Stimulated activated CD4-positive, alpha-beta T cell treated with anti-CD3 and anti-CD28 coated beads, Interleukin-2, amount 100 ng/mL, for 48 hours (primary cell): ENCODE measurements around the gene VEGFC.

ENCODE experiments used
- DNase-seq, 2 donors: peaks; one replicate each; pipeline ENCODE4 v3.0.0-alpha.2; 2020

VEGFC gene, protein sequence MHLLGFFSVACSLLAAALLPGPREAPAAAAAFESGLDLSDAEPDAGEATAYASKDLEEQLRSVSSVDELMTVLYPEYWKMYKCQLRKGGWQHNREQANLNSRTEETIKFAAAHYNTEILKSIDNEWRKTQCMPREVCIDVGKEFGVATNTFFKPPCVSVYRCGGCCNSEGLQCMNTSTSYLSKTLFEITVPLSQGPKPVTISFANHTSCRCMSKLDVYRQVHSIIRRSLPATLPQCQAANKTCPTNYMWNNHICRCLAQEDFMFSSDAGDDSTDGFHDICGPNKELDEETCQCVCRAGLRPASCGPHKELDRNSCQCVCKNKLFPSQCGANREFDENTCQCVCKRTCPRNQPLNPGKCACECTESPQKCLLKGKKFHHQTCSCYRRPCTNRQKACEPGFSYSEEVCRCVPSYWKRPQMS

DNA sequence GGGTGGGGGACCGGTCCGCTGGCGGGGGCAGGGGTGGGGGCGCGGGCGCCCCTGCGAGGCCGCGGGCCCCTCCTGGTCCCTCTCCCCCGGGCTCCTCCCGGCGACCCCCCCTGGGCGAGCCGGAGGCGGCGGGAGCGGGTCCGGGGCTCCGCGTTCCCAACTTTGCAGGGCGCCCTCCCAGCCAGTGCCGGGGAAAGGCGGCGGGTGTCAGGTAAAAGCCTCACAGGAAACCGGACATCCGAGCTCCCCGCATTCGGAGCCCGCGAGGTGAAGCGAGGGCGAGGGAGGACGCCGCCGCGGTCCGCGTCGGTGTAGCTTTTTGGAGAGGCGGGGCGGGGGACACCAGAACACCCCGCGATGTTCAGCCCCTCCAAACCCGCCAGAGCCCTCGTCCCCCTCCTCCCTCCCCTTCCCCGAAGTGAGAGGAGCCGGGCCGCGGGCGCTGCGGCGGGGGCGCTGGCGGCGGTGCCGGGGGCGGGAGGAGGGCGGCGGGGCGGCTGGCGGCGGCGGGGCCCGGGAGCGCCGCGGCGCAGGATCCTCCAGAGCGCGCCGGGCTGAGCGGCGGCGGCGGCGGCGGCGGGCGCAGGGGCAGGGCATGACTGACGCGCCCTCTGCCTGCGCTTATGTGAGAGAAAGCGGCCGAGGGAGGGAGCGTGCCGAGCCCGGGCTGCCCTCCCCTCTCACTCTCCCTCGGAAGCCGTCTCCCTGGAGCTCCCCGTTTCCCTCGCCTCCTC lies at the start of gene VEGFC:
Gene VEGFC (minus strand): TSS at position 597 of the 734 bp plus-strand sequence. CDS start 611 bp downstream, outside the sequence.
- peak in 1 of 2 donors; percentile 13 for DNase-seq

DNA sequence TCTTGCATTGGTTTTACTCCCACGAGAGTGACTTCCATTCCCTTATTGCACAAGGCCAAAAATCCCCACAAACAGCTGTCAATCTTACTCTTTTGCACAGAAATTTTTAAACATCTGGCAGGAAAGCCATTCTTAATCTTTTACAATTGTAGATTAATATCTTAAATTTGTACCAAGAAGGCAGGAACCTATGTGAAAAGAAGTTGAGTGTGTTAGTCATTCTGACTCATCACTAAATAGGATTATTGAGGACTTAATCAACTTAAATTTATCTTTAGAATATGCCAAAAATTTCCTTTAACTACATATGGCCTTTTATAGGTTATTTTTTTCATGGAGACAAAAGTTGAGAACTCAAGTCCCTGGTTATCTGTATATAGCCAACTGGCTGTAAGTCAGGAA lies 49.0 kb upstream of the VEGFC start:
- DNase-seq = no peak

DNA sequence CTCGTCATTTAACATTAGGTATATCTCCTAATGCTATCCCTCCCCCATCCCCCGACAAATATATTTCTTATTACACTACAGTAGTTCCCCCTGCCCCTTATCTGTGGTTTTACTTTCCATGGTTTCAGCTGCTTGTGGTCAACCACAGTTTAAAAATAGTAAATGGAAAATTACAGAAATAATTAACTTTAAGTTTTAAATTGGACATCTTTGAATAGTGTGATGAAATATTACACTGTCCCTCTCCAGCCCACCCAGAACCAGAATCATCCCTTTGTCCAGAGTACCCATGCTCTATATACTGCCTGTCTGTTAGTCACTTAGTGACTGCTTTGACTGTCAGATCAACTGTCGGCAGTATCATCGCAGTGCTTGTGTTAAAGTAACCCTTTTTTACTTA lies 47.4 kb upstream of the VEGFC start:
- DNase-seq = no peak

DNA sequence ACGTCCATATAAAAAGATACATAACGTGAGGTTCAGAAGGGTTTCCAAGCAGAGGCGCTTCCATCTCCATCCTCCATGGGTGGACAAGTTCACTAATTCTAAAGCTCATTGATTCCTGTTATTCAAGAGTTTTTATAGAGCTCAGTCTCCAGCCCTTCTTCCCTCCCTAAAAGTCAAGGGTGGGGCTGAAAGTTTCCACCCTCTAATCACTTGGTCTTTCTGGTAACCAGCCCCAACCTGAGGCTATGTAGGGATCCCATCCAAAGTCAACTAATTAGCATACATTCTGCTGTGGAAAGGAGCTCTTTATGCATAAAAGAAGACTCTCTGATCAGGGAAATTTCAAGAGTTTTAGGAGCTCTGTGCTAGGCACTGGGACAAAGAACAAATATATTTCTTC lies 46.9 kb upstream of the VEGFC start:
- no peak for DNase-seq

DNA sequence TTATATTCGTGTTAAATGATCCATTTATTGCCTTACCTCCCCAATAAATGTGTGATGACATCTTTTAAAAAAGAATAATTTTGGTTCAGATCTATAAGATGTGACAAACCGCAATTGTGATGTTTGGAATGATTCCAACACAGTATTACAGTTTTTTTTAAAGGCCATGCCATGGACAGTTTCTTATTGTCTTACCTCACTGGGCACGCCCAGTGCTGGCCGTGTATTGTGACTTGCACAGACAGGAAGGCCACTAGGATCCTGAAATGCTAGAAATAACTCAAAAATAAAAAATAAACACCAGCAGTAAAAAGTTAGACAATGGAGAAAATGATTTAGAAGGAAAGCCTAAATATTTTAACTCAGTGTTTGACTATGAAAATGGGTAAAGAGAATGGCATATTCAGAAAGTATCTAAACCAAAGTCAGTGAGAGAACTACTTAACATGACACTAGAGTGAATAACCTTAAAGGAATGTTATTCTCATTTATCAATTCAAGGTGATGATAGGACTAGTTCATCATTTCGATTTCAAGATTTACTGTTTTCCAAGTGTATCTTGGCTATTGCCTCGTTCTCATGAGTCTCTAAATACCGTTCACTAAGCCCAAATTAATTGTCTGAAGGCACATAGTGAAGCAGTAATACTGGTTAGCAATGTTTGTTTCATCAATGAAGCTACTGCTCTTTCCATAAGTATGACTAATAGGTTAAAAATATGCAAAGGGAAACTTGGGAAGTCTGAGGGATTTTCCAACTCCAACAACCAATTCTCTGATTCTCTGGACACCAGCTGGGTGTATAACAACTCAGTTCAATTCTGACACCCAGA lies 46.1 kb upstream of the VEGFC start:
- no peak for DNase-seq

DNA sequence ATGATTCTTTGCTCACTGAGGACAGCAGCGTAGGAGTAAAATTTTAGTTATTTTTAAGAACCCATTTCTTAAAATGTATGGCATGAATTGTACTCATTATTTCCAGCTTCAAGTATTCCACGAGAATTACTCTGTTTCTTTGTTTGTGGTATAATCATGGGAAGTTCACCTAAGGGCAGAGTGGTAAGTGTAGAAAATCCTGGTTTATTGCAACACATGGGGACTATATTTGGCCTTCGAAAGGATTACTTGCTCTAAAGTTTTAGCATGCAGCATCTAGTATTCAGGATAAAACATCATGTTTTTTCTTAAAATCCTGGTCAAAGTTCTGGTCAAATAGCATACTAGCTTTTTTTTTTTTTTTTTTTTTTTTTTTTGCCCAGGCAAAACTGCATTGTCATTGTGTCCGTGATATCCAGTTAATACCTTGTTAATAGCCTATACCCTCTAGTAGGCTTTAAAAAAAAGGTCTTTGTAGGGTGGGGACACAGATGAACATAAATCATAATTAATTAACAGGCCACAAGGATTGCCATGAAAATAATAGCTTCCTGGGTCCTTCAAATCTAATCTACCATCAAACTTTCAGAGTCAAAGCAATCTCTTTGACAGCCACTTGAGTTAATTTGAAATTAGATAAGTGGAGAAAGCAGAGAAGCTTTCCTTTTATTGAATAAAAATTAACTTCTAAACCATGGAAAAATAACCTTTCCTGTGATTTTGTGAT lies 44.6 kb upstream of the VEGFC start:
- DNase-seq = no peak

DNA sequence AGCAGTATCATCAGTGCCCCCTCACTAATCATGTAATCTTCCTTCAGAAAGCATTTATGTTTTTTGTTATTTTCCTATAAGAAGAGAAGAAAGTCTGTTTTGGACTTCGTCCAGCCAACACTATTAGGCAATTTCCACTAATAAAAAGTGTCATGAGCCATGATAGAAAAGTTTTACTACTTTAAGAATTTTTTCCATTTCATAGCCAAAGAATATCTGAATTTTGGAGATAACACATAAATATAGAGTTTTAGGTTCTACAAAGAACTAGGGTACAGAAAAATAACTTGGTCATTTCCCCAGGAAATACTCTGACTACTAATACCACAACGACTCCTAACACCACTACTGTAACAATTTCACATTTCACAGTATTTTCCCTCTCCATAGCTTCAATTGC lies 41.8 kb upstream of the VEGFC start:
- DNase-seq = no peak

DNA sequence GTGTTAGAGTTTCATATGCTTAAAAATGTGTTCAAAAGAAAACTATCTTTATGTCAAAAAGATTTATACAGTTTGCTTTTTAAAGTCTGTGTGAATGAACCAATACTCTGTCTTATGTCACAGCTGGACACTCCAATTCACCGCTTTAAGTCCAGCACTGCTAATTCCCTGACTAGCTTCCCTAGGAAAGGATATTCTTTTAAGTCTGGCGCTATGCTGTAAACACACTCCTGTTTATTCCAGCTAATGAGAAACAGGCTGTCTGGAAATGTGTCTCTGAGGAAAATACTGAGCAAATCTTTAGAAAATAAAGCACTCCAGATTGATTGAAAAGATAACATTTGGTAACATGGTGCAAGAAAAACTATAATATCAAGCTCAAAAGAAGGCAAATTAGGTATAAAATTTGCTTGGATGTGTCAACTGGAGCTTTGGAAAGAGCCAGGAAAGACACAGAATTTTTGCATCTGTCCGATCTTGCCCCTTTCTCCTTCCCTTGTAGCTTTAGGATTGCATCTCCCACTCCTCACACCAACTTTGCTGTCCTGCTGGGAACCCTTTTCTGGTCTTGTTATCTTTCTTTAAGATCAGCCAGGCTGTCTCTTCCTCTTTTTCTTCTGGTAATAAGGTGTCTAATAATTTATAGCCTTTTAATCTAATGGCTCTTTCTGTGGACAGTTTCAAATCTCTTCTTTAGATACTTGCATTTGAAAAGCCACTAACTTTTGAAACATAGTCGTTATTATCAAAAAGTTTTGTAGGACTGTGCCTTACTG lies 40.9 kb upstream of the VEGFC start:
- no peak for DNase-seq

DNA sequence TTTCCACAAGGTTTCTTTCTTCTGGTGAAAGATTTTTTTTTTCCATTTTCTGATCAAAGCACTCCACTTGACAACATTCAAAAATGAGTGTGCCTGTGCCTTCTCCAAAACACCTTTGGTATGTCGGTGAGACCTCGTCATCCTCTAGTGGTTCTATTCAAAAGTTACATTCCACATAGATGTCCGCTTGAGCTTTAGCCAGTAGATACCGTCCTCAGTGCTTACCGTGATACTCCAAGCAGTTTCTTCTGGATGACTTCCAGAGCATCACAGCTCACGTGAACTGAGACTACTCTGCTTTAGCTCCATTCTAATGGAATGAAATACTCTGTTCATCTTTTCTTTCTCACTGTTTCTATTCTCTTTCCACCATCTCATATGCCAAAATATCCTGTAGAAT lies 38.2 kb upstream of the VEGFC start:
- no peak for DNase-seq

DNA sequence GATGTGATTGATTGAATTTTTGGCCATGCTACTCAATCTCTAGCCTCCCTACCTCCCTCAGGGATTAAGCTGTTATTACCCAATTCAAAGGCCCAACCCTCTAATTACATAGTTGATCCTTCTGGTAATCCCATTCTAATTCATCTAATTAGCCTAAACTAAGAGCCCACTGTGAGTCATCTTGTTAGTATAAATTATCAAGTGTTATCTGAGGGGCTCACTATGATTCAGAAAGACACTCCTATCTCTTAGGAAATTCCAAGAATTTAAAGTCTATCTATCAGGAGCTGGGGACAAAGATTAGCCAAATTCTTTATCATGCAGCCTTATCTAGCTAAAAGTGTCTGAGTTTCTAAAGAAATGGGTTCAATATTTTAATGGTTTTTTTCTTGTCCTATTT lies 32.9 kb upstream of the VEGFC start:
- no peak for DNase-seq

DNA sequence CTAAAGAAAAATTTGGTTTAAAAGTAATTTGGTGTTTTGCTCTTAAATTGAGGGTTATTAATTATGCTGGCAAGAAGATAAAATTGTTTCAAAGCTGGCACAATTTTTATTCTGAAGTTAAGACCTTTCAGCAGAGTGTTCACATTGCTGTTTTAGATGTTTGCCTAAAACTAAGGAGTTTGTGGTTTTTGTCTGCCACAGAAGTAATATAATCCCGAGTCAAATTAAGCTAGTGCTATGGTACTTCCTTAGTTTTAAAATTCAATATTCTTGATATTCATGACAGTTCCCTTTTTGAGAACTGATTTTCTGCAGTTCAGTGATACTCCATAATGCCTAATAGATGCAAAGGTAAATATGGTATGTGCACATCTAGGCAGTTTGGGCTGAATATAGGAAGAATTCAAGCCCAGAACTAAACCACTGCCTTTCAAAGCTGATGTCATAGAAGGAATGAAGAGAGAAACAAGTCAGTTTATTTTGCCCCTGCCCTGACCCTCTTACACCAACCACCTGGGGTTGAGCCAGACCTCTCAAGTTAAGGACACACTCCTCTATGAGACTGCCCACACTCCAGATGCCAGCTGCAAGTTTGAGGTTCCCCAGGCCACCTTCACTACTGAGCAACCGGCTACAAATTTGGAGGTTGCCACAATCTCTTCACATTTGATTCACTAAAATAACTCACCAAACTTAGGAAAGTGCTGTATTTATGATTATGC lies 32.1 kb upstream of the VEGFC start:
- DNase-seq = no peak

DNA sequence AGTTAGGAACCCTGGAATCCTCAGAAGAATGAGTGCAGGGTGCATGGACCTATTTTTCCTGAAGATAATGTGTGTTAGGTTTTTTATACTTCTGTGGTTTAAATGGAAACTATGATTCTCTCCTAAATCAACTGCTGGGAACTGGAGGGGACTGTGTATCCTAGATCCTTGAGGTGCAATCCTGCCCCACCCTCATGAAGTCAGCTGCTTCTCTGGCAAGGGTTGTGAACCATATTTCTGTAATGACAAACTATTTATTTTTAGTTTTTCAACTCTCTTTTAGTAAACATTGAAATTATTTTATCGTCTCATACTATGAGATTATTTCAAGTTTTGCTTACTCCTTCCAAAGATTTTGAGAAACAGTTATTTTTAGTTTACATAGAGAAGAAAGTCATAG lies 25.8 kb upstream of the VEGFC start:
- no peak for DNase-seq

DNA sequence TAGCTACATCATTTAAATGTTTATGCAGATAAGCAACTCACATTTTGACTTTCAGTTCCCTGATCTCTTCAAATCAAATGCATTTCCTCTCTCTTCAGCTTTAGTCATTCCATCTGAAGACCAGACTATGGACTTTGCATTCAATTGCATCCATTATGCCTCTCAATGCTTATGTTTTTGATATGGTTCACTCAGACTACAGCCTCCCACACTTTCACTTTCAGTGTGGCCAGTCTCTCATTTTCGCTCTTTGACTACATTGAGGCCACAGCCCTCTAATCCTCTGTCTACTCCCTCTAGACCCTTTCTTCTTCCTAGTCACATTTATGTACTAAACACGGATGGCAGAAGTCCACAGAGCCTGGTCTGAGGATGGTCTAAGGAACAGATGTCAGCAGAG lies 24.5 kb upstream of the VEGFC start:
- no peak for DNase-seq

DNA sequence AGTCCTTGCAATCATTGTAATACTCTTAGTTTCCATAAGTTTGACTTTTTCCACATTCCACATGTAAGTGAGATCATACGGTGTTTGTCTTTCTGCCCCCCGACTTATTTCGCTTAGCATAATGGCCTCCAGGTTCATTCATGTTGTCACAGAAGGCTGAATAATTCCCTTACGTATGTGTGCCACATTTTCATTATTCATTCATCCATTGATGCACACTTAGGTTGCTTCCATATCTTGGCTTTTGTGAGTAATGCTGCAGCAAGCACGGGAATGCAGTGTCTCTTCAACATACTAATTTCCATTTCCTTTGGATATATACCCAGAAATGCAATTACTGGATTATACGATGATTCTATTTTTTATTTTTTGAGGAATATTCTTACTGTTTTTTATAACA lies 22.0 kb upstream of the VEGFC start:
- no peak for DNase-seq

DNA sequence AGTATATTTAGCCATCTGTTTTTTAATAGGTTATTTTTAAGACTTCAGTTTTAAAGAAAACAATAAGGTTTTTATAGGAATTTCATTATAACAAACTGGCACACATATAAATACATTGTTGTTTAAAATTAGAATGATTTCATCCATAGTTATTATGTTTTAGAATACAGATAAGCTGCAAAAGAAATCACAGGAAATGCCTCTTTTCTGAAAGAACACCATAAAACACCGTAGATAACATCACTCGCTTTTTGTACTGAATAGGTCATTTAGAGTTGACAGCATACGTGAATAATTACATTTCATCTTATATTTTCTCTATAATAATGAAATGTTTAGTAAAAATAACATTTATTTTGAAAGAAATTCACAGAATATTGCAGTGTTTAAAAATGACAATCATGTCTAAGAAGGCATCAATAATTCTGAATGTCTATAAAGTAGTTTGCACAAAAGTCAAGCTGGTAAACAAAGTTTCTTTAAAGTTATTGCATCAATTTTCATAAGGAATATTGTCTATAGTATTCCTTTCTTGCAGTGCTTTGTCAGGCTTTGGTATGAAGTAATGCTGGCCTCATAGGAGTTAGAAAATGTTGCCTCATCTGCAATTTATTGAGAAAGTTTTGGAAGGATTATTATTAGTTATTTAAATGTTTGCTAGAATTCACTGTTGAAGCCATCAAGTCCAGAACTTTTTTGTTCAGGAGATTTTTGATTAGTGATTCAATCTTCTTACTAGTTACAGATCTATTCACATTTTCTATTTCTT lies 17.9 kb upstream of the VEGFC start:
- DNase-seq = no peak

DNA sequence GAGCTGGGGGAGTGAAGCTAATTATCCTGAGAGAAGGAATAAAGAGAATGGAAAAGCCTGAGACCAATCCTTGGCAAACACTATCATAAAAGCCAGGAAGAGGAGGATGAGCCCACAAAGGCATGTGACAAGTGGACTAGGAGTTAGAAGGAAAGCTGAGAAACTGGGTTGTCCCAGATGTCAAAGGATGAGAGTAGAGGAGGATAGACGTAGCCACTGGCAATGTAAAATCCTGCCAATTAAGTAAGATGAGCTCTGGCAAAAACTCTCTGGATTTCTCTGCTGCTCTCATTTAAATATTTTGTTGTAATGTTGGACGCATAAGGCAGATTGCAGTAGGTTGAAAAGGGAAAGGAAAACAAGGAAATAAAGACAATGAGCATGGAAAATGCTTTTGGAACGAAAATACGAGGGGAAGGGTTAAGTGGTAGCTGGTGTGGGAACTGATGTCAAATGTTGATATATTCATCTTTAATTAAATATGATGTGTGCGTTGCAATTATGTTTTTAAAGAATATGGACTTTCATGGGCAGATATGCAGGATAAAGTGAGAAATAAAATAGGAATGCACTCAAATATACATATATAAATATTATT lies 14.2 kb upstream of the VEGFC start:
- DNase-seq = no peak

DNA sequence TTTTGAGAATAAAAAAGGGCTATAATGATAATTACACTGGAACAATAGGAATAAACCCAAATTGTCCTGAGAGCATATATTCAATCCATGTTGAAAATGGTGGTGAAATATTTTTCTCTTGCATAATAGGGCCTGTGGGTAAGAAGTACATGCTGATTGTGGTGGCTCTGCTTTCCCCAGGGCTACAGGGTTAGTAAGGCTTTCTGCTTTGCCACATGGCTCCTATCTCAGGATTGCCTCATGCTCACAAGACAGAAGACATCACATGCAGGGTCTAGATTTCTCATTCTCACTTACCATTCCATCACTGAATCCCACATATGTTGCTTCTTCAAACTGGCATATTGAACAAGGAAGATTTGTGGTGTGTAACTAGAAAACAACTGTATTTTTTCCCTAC lies 12.4 kb upstream of the VEGFC start:
- no peak for DNase-seq

DNA sequence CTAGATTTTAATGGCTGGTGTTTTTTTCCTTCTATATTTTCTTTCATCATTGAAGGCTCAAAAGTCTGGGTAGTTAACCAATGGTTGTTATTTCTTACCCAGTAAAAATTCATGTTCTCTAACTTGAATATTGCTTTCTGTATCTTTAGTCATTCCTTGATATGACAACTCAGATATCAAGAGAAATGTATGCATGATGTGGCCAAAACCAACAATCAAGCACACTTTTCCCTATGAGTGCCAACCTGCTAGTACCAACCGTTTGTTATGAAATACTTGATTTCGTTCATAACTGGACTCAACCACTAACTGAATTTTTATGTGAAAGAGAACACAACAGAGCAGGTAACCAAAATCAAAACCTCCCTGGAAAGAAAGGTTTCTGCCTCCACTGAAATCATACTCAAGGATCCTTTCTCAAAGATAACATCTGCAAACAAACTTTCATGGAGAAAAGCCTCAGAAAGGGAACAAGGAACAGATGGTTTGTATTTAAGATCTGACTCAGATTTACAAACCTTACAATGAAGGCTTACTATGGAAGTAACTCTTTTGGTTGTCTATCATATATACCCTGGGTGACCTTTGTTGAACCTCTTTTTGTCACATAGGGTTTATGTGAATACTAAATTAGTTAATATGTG lies 8.3 kb upstream of the VEGFC start:
- no peak for DNase-seq

DNA sequence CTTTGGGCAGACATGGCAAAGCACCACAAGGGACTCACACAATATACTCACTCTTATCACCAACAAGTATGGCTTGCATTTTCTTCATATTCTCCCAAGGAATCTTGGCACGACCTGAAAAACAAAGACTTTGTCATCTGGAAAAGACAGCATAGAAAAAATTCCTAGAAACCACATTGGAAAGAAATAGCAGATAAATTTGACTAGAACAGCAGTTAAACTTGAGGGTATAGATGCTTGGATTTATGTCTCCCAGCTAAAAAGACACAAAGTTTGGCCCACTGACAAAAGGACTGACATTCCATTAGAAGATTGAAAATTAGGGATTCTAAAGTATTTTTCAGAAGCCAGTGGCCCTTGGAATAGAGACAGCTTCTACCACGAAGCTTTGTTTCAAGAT lies 6.9 kb upstream of the VEGFC start:
- DNase-seq = no peak

DNA sequence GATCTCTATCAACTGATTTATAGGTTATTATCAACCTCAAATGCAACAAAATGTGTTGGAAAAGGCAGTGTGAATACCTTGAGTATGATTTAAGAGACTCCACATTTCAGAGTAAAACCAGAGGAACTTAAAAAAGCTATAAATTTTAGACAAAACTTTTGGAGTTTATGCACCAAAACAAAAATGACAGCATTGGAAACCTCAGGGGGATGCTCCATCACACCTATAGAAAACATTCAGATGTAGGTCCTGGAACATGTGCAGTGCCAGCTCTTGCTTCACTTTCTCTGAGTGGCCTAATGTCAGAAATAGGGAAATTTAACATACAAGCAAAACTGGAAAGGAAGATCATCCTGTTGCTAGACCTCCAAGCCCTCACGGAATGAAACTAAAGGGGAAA lies 5.8 kb upstream of the VEGFC start:
- no peak for DNase-seq
